GM19043 (cell line): Measurements from ENCODE around the gene CREB5.

Source experiments
- ATAC-seq: cut with Tn5 transposase; IDR thresholded peaks from one replicate; pipeline ENCODE4 v1.9.1; 2021; ENCODE audit warnings: low read depth; ENCODE audit not compliant: unreplicated experiment

Gene CREB5

DNA sequence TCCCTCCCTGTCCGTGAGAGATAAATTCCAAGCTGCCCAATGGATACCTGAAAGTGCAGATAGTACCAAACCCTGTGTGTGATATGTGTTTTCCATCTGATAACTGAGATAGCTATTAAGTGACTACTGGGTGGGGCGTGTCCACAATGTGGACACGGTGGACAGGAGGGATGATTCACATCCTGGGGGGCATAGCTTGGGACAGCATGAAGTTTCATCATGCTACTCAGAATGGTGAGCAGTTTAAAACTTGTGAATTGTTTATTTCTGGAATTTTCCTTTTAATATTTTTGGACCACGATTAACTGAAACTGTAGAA lies 158.6 kb downstream of the CREB5 start:
- ATAC-seq: no peak

DNA sequence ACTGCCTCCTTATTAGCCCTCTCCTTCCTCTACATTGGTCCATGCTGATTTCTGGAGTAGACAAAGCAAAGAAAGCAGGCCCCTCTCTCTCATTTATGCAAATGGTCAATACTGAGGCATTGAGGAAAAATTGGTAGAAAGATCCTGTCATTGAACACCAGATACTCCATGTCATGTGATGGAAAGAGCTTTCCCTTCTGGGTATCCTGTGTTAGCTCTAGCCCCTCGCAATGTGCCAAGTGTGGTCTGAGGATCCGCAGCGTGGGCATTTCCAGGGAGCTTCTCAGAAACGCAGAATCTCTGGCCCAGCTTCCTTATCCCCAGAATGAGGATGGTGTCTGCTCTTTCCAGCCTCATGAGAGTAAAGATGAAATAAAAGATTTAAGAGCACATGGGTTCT lies 159.1 kb downstream of the CREB5 start:
- no peak for ATAC-seq

DNA sequence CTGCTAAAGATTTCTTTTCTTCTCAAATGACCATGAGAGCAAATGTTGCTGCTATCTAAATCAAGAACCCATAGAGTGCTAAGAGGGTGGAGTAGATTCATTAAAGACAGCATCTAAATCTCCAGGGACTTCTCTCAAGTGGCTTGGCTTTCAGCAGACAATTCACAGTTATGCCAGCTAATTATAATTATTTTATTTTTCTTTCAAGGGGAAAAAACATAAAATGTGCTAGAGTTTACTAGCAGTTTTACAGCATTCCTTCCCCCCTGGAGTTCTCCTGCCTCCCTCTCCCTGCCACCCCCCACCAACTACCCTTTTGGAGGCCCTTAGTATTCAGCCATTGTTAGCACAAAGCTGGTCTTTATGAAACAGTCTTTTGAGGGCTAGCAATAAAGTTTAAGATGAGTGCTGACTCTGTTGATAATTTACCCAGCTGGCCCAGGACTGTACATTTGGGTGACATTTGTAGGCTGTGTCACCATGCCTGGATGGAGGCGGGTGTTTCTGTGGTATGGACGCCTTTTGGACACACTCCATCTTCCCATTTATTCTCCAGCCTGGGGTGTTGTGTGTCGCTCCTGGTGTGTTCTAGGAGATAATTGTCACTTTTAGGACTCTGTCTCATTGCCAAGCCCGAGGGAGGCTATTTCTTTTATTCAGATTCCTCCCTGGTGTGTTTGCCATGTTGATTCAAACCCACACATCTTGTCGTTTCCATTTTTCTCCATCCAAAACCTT lies 160.2 kb downstream of the CREB5 start:
- ATAC-seq: no peak

GRCh38 chr7:28573059-28573553 lies 160.8 kb downstream of the CREB5 start:
- no peak for ATAC-seq

DNA sequence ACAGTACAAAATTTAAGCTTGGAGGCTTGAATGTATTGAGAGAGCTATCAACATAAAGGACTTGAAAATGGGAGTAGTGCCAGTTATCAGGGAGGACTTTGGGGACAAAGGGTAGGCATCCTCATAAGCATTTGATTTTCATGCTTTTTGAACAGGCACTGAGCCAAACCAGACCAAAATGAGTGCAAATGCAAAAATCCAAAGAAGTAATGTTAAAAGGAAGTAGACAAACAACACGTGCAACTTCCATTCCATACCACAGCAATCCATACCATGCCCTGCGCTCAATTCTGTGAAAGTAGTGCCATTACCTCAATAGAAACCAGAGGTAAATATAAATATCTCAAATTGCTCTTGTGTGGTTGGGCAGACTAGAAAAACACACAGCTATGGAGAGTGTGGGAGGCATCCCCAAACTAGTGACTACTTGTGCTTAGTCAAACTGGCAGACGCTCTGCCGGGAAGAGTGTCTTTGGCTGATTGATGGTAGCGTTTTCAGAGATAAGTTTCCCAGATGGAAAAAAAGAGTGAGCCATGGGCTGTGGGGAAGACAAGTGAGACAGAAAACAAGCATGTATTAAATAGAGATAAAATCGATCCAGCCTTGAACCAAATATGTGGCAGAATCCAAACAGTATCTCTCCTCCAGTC lies 161.5 kb downstream of the CREB5 start:
- ATAC-seq: no peak

- no peak for ATAC-seq
Observed at GRCh38 chr7:28575241-28575643, 162.9 kb downstream of the CREB5 start.

GRCh38 chr7:28576656-28577055 lies 164.3 kb downstream of the CREB5 start:
- no peak for ATAC-seq

GRCh38 chr7:28579571-28579970 lies 167.3 kb downstream of the CREB5 start:
- no peak for ATAC-seq

DNA sequence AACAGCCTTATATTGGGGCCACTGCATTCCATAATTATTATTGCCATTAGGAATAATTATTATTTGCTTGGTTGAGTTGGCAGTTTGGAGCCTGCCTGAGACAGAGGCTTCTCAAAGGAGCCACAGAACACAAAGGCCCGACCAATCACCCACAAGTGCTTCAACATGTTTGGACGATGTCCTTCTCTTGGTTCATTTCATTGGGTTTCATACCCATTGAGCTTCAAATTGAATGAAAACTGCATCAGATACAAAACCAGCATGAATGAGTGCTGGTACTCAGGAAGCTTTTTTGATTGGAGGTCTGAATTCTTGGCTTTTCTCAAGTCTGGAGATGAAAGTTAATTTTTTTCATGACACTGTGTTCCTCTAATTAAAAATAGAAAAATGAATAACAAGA lies 168.3 kb downstream of the CREB5 start:
- no peak for ATAC-seq

DNA sequence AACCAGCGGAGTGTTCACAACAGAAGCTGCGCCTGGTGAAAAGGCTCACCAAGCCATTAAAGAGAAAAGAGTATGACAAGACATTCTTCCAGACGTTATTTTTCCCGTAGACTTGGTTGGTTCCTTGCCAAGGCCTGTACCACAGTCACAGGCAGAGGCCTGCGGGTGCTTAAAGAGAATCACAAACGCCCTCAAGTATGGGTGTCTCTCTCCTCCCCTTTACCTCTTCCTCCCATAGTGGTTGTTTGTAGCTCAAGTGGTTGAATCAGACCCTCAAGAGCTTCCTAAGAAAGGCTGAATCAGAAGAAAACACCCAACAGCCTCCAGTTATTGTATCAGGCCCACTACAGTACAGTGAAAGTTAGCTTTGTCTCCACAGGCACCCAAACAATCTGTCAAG lies 169.0 kb downstream of the CREB5 start:
- no peak for ATAC-seq

GRCh38 chr7:28582226-28582625 lies 169.9 kb downstream of the CREB5 start:
- ATAC-seq: no peak

DNA sequence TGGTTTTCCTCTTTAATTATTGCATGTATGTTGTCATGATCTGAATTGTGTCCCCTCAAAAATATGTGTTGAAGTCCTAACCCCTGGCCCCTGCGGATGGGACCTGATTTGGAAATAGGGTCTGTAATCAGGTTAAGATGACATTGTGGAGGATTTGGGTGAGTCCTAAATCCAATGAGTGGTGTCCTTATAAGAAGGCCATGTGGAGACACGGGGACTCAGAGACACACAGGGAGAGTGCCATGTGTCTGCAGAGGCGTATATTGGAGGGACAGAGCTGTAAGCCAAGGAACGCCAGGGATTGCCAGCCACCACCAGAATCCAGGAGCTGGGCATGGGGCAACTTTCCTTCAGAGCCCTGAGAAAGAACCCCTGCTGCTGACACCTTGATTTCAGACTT lies 171.9 kb downstream of the CREB5 start:
- no peak for ATAC-seq

DNA sequence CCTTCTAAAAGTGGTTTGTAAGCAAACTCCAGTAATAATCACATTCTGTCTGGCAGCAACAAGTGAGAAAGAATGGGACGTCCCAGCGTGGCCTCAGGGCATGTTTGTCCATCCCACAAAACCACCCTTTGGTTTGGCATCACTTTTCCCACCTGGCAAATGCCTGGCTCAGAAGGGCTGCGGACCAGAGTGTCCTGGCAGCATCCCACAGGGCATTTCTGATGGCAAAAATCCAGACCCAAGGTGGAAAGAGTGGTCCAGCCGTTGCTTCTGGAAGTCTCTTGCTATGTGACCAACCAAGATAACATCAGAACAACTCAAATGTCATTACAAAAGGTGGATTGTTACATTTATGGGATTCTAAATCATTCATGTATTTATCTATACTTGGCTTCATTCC lies 174.4 kb downstream of the CREB5 start:
- ATAC-seq: no peak

GRCh38 chr7:28587211-28587610 lies 174.9 kb downstream of the CREB5 start:
- no peak for ATAC-seq

- no peak for ATAC-seq
Observed at GRCh38 chr7:28588602-28589001, 176.3 kb downstream of the CREB5 start.

DNA sequence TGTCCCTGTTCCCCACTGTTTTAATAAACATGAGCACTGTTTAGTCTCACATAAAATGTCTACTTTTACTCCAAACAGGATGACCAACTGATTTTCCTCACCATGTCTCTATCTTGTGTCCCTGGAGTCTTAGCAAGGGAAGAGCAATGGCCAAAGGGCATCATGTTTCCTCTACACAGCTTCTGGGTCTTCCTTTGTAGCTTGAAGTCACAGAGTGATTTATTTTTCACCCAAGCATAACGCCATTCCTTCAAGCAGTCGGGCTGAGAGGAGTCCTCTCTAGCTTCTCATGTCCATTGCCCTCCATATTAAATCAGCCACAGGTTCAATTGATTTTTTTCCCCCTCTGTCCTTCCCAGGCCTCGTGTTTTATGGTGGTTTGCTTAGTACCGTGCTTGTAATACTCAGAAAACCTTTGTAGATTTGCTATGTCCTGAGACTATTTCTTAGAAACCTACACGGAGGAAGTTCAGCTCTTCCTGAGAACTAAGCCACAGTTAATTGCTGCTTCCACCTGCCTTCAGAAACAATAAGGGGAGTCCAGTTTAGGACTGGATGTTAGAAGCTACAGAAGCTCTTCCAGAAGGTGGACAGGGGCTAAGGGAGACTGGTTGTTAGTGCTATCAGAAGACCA lies 178.8 kb downstream of the CREB5 start:
- no peak for ATAC-seq

DNA sequence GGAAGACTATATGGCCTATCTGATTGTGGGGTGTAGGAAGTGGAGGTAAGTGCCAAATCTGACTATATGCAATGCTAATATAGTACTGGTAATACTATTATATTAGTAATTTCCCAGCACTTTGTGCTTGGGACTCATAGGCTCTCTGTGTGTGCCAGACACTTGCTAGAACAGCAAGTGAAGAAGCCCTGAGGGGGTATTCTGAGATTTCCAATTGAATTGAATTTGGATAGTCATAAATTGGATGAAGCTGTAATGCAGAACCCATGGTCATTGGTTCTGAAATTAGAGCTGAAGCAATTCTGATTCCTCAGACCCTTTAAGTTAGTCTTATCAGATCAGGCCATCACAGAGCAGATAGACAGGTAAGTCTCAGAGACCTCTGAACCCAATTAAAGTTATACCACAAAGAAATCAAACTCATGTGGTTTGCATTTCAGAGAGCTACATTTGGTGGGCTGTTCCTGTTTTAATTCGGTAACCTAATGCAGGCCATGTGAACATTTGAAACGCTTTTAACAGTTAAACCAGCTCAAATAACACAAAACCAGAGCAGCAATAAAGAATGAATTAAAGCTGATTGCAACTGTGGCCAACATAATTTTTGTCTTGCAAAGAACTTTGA lies 179.5 kb downstream of the CREB5 start:
- ATAC-seq: no peak

GRCh38 chr7:28592861-28593260 lies 180.5 kb downstream of the CREB5 start:
- no peak for ATAC-seq

DNA sequence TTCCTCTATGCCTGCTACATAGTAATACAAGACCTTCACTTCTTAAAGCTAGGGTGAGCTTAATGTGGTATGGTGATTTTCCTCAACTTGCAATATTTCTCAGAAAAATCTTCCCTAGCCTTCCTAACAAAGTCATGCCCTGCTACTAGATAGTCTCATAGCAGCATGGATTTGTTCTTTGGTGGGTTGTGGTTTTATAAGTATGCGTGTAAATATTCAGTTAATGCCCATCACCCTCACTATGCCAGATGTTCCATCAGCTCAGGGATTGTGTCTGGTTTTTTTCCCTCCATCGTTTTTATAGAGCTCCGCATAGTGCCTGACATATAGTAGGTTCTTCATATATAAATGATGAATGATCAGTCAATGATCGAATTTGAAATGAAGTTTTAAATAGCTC lies 182.8 kb downstream of the CREB5 start:
- no peak for ATAC-seq

- ATAC-seq: no peak
Observed at GRCh38 chr7:28595801-28596200, 183.5 kb downstream of the CREB5 start.

- no peak for ATAC-seq
Observed at GRCh38 chr7:28596245-28596935, 184.1 kb downstream of the CREB5 start.
